Spleen (tissue), 11 donors: ENCODE results near the gene HLA-DQB1. TPM values are rescaled to one million over a fixed set of nuclear protein-coding genes. Genes with fewer than 3 reads are reported as not detected.
A peak's percentile ranks its signal among the peaks of the same experiment; 100 is the strongest.

ENCODE experiments used
- DNase-seq: peaks from one replicate; pipeline ENCODE4 v3.0.0-alpha.2; 2020
- H3K27ac ChIP-seq, 8 donors: fragments of 200-600 bp; sonication (generic) in 7 of 8; 1 replicate in 4 of 8; 2 replicates in 4 of 8; pipeline versions ENCODE4 v1.5.0 to v1.8.0; 2016 to 2021; ENCODE audit warnings: inconsistent platforms in 4 of 8, mild to moderate bottlenecking in 4 of 8, moderate library complexity in 1 of 8
- H3K27me3 ChIP-seq, 7 donors: fragments of 200-600 bp; sonication (generic) in 6 of 7; replicated peaks in 1 of 7; 1 replicate in 4 of 7; 2 replicates in 3 of 7; pipeline versions ENCODE4 v1.5.0 to v1.8.0; 2016 to 2021; ENCODE audit warnings: inconsistent platforms in 3 of 7, mild to moderate bottlenecking in 1 of 7
- H3K36me3 ChIP-seq, 6 donors: fragments of 200-600 bp; sonication (generic) in 5 of 6; 1 replicate in 4 of 6; 2 replicates in 2 of 6; pipeline versions ENCODE4 v1.5.0 to v1.8.0; 2016 to 2021; ENCODE audit warnings: inconsistent platforms in 2 of 6
- H3K4me1 ChIP-seq, 6 donors: fragments of 200-600 bp; sonication (generic) in 5 of 6; 1 replicate in 3 of 6; 2 replicates in 3 of 6; pipeline versions ENCODE4 v1.5.0 to v1.8.0; 2016 to 2021; ENCODE audit warnings: inconsistent platforms in 3 of 6
- H3K4me3 ChIP-seq, 8 donors: fragments of 200-600 bp; sonication (generic) in 7 of 8; 1 replicate in 4 of 8; 2 replicates in 4 of 8; pipeline versions ENCODE4 v1.5.0 to v1.8.0; 2016 to 2021; ENCODE audit warnings: inconsistent platforms in 4 of 8, mild to moderate bottlenecking in 4 of 8, moderate library complexity in 2 of 8
- H3K9me3 ChIP-seq, 8 donors: fragments of 200-600 bp; sonication (generic) in 7 of 8; 1 replicate in 4 of 8; 2 replicates in 4 of 8; pipeline versions ENCODE4 v1.5.0 to v1.8.0; 2016 to 2021; ENCODE audit warnings: inconsistent platforms in 4 of 8
- CTCF ChIP-seq, 11 experiments: fragments of 200-600 bp in 7 of 11; fragments of 450-650 bp in 4 of 11; sonication (generic) in 4 of 11; IDR thresholded peaks in 8 of 11; conservative IDR thresholded peaks in 3 of 11; 1 replicate in 7 of 11; 2 replicates in 4 of 11; pipeline versions ENCODE4 v1.4.0 to v1.8.0; 2016 to 2021; ENCODE audit warnings: antibody characterized with exemption in 11 of 11, inconsistent platforms in 4 of 11, mild to moderate bottlenecking in 1 of 11
- POLR2A ChIP-seq, 3 donors: fragments of 450-650 bp; IDR thresholded peaks; one replicate each; pipeline ENCODE4 v1.5.1; 2017; ENCODE audit warnings: antibody characterized with exemption in 3 of 3, mild to moderate bottlenecking in 1 of 3
- POLR2AphosphoS5 ChIP-seq, 3 donors: sonication (generic); formaldehyde crosslinking; IDR thresholded peaks; one replicate each; pipeline ENCODE4 v1.5.1; 2017; ENCODE audit warnings: antibody characterized with exemption in 3 of 3
- WGBS, 5 donors: extraction: QIAGEN DNeasy Blood & Tissue Kit in 3 of 5; methylation state at CpG; one replicate each; pipeline versions ENCODE4 v1.1.5 to v1.1.7; 2013 to 2018; 5-methylcytosine and 5-hydroxymethylcytosine counted together
- intact Hi-C: fragments of 100-400 bp; cut with DNase I; formaldehyde crosslinking; loops from one replicate; pipeline ENCODE4 v1.15.0; 2023; ENCODE audit warnings: low total_unique reads
- polyA plus RNA-seq, 3 donors: library from polyadenylated mRNA; stranded (reverse); fragments of 200-250 nt; gene quantifications; one replicate each; pipeline ENCODE4 v1.2.1, GENCODE V29; 2013
- total RNA-seq, 7 donors: library from RNA; depleted of rRNA in 3 of 7; stranded (reverse); fragments of >200 nt in 3 of 7; fragmentation: NEBNext Ultra II Directional in 4 of 7; extraction: Animal tissue kit (Norgen Biotek cat#: 25700) in 4 of 7; gene quantifications; one replicate each; pipeline versions ENCODE4 v1.1.0 to v1.2.1, GENCODE V29; 2016 to 2021
- donor health status: healthy with polysubstance abuse.
- donor health status: DM: no; HTN: no; CAD: no; lungs with moderate emphysema.
- donor health status: DM: no; HTN: no; CAD: no.
- donor health status: Bipolar disorder and iron deficiency.
- donor health status: healthy.
- donor health status: DM: no; HTN: no; CAD: no.
- donor health status: DM: yes; HTN: yes; CAD: no.

The HLA-DQB1 gene
- total and polyA plus RNA-seq, 10 donors = 6.1 to 1,152 (median 165) TPM

- H3K9me3 ChIP-seq = no peaks in the 10 kb centered on the region
- 44 to 62% (median 55%) methylated on average over 5 of the region's 5 CpGs for WGBS, 5 donors
- peak overlapping the region in 7 of 8 donors; percentile 16 to 85 (median 74) for H3K27ac ChIP-seq
- H3K36me3 ChIP-seq = no peaks in the 10 kb centered on the region
- no peak for DNase-seq
- intact Hi-C loops = no loop called here
- H3K4me3 ChIP-seq = no peak overlapping the region
- H3K27me3 ChIP-seq = no peaks in the 10 kb centered on the region
- peaks cover 0 to 58% (median 23%) of the 10 kb centered on the region in 6 donors for H3K4me1 ChIP-seq
- peak in 1 of 3 donors; percentile 58 for TF ChIP-seq POLR2A (IDR thresholded peaks at IDR 0.05)
- no peak for TF ChIP-seq POLR2AphosphoS5 (IDR thresholded peaks at IDR 0.05)
- no peak for TF ChIP-seq CTCF (IDR thresholded peaks at IDR 0.05 in 8 of 11, conservative IDR thresholded peaks at IDR 0.05 in 3 of 11)
Measured at GRCh38 chr6:32689531-32690501, 23.4 kb upstream of the HLA-DQB1 start.

GRCh38 chr6:32685603-32686002 is 19.1 kb upstream of the HLA-DQB1 start:
- WGBS, 5 donors = 0 to 13% (median 5%) methylated on average over 1 of the region's 1 CpG
- no peak for DNase-seq
- no peak overlapping the region for H3K4me3 ChIP-seq
- H3K9me3 ChIP-seq = no peaks in the 10 kb centered on the region
- peak in 1 of 3 donors; percentile 36 for TF ChIP-seq POLR2AphosphoS5 (IDR thresholded peaks at IDR 0.05)
- TF ChIP-seq POLR2A (IDR thresholded peaks at IDR 0.05) = no peak
- TF ChIP-seq CTCF (IDR thresholded peaks at IDR 0.05 in 8 of 11, conservative IDR thresholded peaks at IDR 0.05 in 3 of 11) = no peak
- H3K27ac ChIP-seq = peak overlapping the region in 6 of 8 donors; percentile 52 to 72 (median 68)
- intact Hi-C loops = no loop called here
- no peaks in the 10 kb centered on the region for H3K36me3 ChIP-seq
- peaks cover 0 to 48% (median 24%) of the 10 kb centered on the region in 6 donors for H3K4me1 ChIP-seq
- H3K27me3 ChIP-seq = no peaks in the 10 kb centered on the region

GRCh38 chr6:32684246-32684645 is 17.8 kb upstream of the HLA-DQB1 start:
- DNase-seq = no peak
- Histone ChIP-seq H3K27ac (no peak overlapping the region), H3K9me3 (no peaks in the 10 kb centered on the region), H3K36me3 (no peaks in the 10 kb centered on the region), H3K27me3 (no peaks in the 10 kb centered on the region), H3K4me1 (peaks cover 0 to 36% (median 23%) of the 10 kb centered on the region in 6 donors), H3K4me3 (no peak overlapping the region)
- TF ChIP-seq POLR2A (IDR thresholded peaks at IDR 0.05) (no peak), CTCF (IDR thresholded peaks at IDR 0.05 in 8 of 11, conservative IDR thresholded peaks at IDR 0.05 in 3 of 11) (no peak)
- intact Hi-C loops = no loop called here
- 79 to 93% (median 90%) methylated on average over 3 of the region's 3 CpGs for WGBS, 5 donors

GRCh38 chr6:32680055-32680454 is 13.6 kb upstream of the HLA-DQB1 start:
- H3K4me1 ChIP-seq = peaks cover 0 to 12% (median 4%) of the 10 kb centered on the region in 6 donors
- H3K27me3 ChIP-seq = no peaks in the 10 kb centered on the region
- no peak overlapping the region for H3K27ac ChIP-seq
- H3K4me3 ChIP-seq = no peak overlapping the region
- DNase-seq = no peak
- peaks cover 0 to 17% (median 0%) of the 10 kb centered on the region in 8 donors for H3K9me3 ChIP-seq
- intact Hi-C loops = no loop called here
- 58 to 100% (median 93%) methylated on average over 1 of the region's 1 CpG for WGBS, 5 donors
- H3K36me3 ChIP-seq = no peaks in the 10 kb centered on the region
- TF ChIP-seq POLR2AphosphoS5 (IDR thresholded peaks at IDR 0.05) = no peak
- TF ChIP-seq CTCF (IDR thresholded peaks at IDR 0.05 in 8 of 11, conservative IDR thresholded peaks at IDR 0.05 in 3 of 11) = no peak
- TF ChIP-seq POLR2A (IDR thresholded peaks at IDR 0.05) = no peak
